DND-41 (cell line): ENCODE data around the gene SLC22A14.

Source experiments
- ATAC-seq: fragments of 200-7000 bp; cut with Tn5 transposase; 3 replicates; pipeline ENCODE4 v1.9.1; 2021; ENCODE audit warnings: low read depth; ENCODE audit not compliant: insufficient read depth
- DNase-seq: peaks from one replicate; pipeline ENCODE4 v3.0.0-alpha.2; 2020
- H2AFZ ChIP-seq: 2 replicates; pipeline ENCODE4 v1.6.0; 2012; ENCODE audit warnings: low read depth, low read length
- H3K27ac ChIP-seq: 2 replicates; pipeline ENCODE4 v1.5.1; 2012; ENCODE audit warnings: low read length, inconsistent platforms
- H3K27me3 ChIP-seq: fragments of 200-600 bp; sonication (generic); 2 replicates; pipeline ENCODE4 v1.6.0; 2012; ENCODE audit warnings: low read length, mild to moderate bottlenecking, inconsistent platforms; ENCODE audit not compliant: insufficient read depth, poor library complexity
- H3K36me3 ChIP-seq: 2 replicates; pipeline ENCODE4 v1.5.1; 2012; ENCODE audit warnings: low read length, inconsistent platforms; ENCODE audit not compliant: insufficient read depth
- H3K4me1 ChIP-seq: 2 replicates; pipeline ENCODE4 v1.5.1; 2012; ENCODE audit warnings: mild to moderate bottlenecking, low read length; ENCODE audit not compliant: insufficient read depth
- H3K4me2 ChIP-seq: 2 replicates; pipeline ENCODE4 v1.6.0; 2012; ENCODE audit warnings: mild to moderate bottlenecking, moderate library complexity, low read length, inconsistent platforms; ENCODE audit not compliant: insufficient read depth
- H3K4me3 ChIP-seq, 2 experiments: fragments of 200-600 bp in 1 of 2; shearing (Covaris generic) in 1 of 2; 2 replicates each; pipeline ENCODE4 v1.5.1; 2012 to 2016; ENCODE audit warnings: inconsistent platforms in 2 of 2, low read length in 2 of 2, mild to moderate bottlenecking in 2 of 2, low read depth in 1 of 2, moderate library complexity in 1 of 2
- H3K79me2 ChIP-seq: 2 replicates; pipeline ENCODE4 v1.6.0; 2012; ENCODE audit warnings: low read length, inconsistent platforms; ENCODE audit not compliant: insufficient read depth
- H3K9ac ChIP-seq: 2 replicates; pipeline ENCODE4 v1.6.0; 2012; ENCODE audit warnings: low read depth, mild to moderate bottlenecking, inconsistent platforms, low read length, moderate library complexity
- H3K9me3 ChIP-seq: 2 replicates; pipeline ENCODE4 v1.5.1; 2012; ENCODE audit warnings: low read length, moderate library complexity, mild to moderate bottlenecking, inconsistent platforms; ENCODE audit not compliant: insufficient read depth, severe bottlenecking
- H4K20me1 ChIP-seq: 2 replicates; pipeline ENCODE4 v1.6.0; 2012; ENCODE audit warnings: low read length; ENCODE audit not compliant: insufficient read depth
- CTCF ChIP-seq: IDR thresholded peaks from 2 replicates; pipeline ENCODE4 v1.5.1; 2012; ENCODE audit warnings: borderline replicate concordance, low read length, moderate library complexity, mild to moderate bottlenecking; ENCODE audit not compliant: poor library complexity, severe bottlenecking; ENCODE audit errors: extremely low read depth
- EZH2 ChIP-seq: IDR thresholded peaks from 3 replicates; pipeline ENCODE4 v1.6.1; 2012; ENCODE audit warnings: borderline replicate concordance, low read depth, mild to moderate bottlenecking, moderate library complexity, low read length, inconsistent platforms; ENCODE audit not compliant: severe bottlenecking

The SLC22A14 gene

GRCh38 chr3:38271553-38271952 is 10.5 kb upstream of the SLC22A14 start:
- Histone ChIP-seq H3K36me3 (no peaks in the 10 kb centered on the region), H3K4me1 (no peaks in the 10 kb centered on the region), H3K79me2 (no peaks in the 10 kb centered on the region), H3K9me3 (no peaks in the 10 kb centered on the region), H2AFZ (no peak overlapping the region), H3K4me2 (no peak overlapping the region), H3K4me3 (no peak overlapping the region), H3K27ac (no peak overlapping the region), H4K20me1 (no peaks in the 10 kb centered on the region), H3K27me3 (no peaks in the 10 kb centered on the region), H3K9ac (no peak overlapping the region)
- TF ChIP-seq EZH2 (no peak), CTCF (no peak)
- no peak for DNase-seq
- no peak for ATAC-seq

GRCh38 chr3:38274864-38275649 is 7.0 kb upstream of the SLC22A14 start:
- Histone ChIP-seq H3K9ac (no peak overlapping the region), H3K27ac (no peak overlapping the region), H3K4me2 (no peak overlapping the region), H3K27me3 (no peaks in the 10 kb centered on the region), H2AFZ (no peak overlapping the region), H3K9me3 (no peaks in the 10 kb centered on the region), H3K79me2 (no peaks in the 10 kb centered on the region), H3K36me3 (no peaks in the 10 kb centered on the region), H3K4me3 (no peak overlapping the region), H3K4me1 (no peaks in the 10 kb centered on the region), H4K20me1 (no peaks in the 10 kb centered on the region)
- ATAC-seq (0 out of 3 replicates have a peak, but pooled peaks have one; percentile 17), DNase-seq (no peak)
- no peak for TF ChIP-seq EZH2
- no peak for TF ChIP-seq CTCF

GRCh38 chr3:38275658-38276057 is 6.4 kb upstream of the SLC22A14 start:
- no peaks in the 10 kb centered on the region for H4K20me1 ChIP-seq
- H3K79me2 ChIP-seq, result no peaks in the 10 kb centered on the region
- H3K4me3 ChIP-seq, result no peak overlapping the region
- ATAC-seq, result no peak
- H3K36me3 ChIP-seq, result no peaks in the 10 kb centered on the region
- H3K27me3 ChIP-seq, result no peaks in the 10 kb centered on the region
- no peaks in the 10 kb centered on the region for H3K9me3 ChIP-seq
- H2AFZ ChIP-seq, result no peak overlapping the region
- H3K9ac ChIP-seq, result no peak overlapping the region
- no peak for TF ChIP-seq EZH2
- no peak for TF ChIP-seq CTCF
- DNase-seq, result no peak
- no peak overlapping the region for H3K27ac ChIP-seq
- H3K4me2 ChIP-seq, result no peak overlapping the region
- no peaks in the 10 kb centered on the region for H3K4me1 ChIP-seq
